T-helper 1 cell treated with Interleukin-12 subunit alpha and Interleukin-12 subunit beta and Interleukin-4 antibody, amounts not matched to agents 30 μg/mL and 1 μg/mL, for 36 hours (primary cell): ENCODE measurements around the gene SLC36A3.

Experiments
- H3K27ac Mint-ChIP-seq: one replicate; pipeline ENCODE4 v1.8.0; 2021; ENCODE audit warnings: mild to moderate bottlenecking, mixed read lengths
- H3K27me3 Mint-ChIP-seq: one replicate; pipeline ENCODE4 v1.8.0; 2021; ENCODE audit warnings: low read depth, mixed read lengths
- H3K36me3 Mint-ChIP-seq: one replicate; pipeline ENCODE4 v1.8.0; 2021; ENCODE audit warnings: low read depth, mixed read lengths
- H3K4me1 Mint-ChIP-seq: one replicate; pipeline ENCODE4 v1.8.0; 2021; ENCODE audit warnings: low read depth, mixed read lengths
- H3K4me3 Mint-ChIP-seq: one replicate; pipeline ENCODE4 v1.8.0; 2021; ENCODE audit warnings: mild to moderate bottlenecking, moderate library complexity, mixed read lengths
- H3K9me3 Mint-ChIP-seq: one replicate; pipeline ENCODE4 v1.8.0; 2021; ENCODE audit warnings: mixed read lengths

Gene SLC36A3

DNA sequence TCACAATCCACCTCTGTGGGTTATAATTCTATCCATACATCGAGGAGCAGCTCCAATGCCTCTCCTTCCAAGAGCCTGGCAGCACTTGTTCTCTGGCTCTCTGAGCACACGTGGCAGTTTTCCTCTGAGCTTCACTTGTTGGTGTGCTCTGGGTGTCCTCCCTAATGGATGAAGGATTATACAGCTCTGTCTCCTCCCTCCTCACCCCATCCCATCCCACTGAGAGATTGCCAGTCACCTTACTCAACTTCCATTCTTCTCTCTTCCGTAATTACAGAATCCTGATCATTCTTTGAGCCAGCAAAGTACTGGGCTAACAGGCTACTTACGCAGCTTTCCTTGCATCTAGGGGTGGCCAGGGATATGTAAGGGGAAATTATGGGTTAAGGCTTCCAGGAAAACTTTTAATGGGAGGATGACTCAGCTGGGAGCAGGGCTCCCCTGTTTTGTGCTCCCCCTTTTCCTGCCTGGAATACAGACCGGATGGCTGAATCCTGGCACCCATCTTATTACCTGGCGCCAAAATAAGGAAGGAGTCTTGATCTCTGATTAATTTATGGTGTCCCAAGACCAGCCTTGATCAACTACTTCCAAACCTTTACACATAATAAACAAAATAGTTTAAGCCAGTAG, 73.4 kb downstream of the SLC36A3 start:
- Mint-ChIP-seq H3K4me3 (no peak overlapping the region), H3K36me3 (peaks cover 15% of the 10 kb centered on the region), H3K4me1 (peaks cover 6% of the 10 kb centered on the region), H3K9me3 (no peaks in the 10 kb centered on the region), H3K27me3 (no peaks in the 10 kb centered on the region), H3K27ac (no peak overlapping the region)

DNA sequence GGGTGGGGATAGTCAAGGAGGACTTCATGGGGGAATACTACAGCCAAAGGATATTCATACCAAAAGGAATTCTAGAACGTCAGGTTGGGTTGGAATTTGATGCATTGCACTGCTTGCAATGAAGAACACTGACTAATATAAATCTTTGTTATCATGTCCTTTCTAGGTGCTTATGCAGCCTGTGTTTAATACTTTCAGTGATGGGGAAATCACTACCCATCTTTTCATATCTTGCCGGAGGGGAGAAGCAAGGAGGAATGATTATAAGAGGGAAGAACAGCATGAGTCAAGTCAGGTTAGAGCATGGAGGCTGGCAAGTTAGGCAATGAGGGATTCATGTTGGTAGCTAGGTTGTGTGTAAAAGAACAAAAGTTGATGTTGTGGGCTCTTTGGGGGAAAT, 74.6 kb downstream of the SLC36A3 start:
- Mint-ChIP-seq H3K27me3 (no peaks in the 10 kb centered on the region), H3K27ac (no peak overlapping the region), H3K4me3 (no peak overlapping the region), H3K4me1 (peaks cover 9% of the 10 kb centered on the region), H3K9me3 (no peaks in the 10 kb centered on the region), H3K36me3 (peaks cover 17% of the 10 kb centered on the region)

DNA sequence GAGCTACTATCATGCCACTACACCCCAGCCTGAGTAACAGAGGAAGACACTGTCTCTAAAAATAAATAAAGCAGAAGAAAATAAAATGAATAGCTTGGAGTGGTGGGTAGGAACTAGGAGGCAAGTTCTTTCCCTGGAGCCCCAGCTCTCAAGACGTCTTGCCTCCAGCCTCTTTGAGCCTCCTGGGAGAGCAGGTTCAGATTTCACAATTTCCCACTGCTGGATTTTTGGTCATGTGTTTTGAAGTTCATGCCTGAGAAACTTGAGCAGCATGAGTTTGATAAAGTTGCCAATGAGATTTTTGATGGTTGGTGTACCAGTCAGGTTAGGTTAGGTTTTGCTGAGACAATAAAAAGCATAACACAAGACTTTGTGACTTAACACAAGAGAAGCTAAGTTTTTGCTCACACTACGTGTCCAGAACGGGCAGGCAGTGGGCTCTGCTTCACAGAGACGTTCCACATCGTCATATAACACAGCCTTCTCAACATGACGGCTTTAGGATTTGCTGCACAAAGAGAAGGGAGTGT, 75.6 kb downstream of the SLC36A3 start:
- H3K27ac Mint-ChIP-seq: no peak overlapping the region
- H3K9me3 Mint-ChIP-seq: no peaks in the 10 kb centered on the region
- H3K36me3 Mint-ChIP-seq: peaks cover 17% of the 10 kb centered on the region
- no peak overlapping the region for H3K4me3 Mint-ChIP-seq
- no peaks in the 10 kb centered on the region for H3K27me3 Mint-ChIP-seq
- peaks cover 10% of the 10 kb centered on the region for H3K4me1 Mint-ChIP-seq
